Ishikawa (cell line): ENCODE results near the gene ZNF467.

Source experiments
- CEBPB ChIP-seq: IDR thresholded peaks from 2 replicates; pipeline ENCODE4 v1.6.1; 2012
- CREB1 ChIP-seq: IDR thresholded peaks from 2 replicates; pipeline ENCODE4 v1.6.1; 2012; ENCODE audit warnings: low read depth
- EGR1 ChIP-seq: IDR thresholded peaks from 2 replicates; pipeline ENCODE4 v1.6.1; 2012
- EP300 ChIP-seq: IDR thresholded peaks from 2 replicates; pipeline ENCODE4 v1.6.1; 2012; ENCODE audit warnings: borderline replicate concordance
- FOXM1 ChIP-seq: IDR thresholded peaks from 2 replicates; pipeline ENCODE4 v1.6.1; 2012; ENCODE audit warnings: low read depth, borderline replicate concordance
- MAX ChIP-seq: IDR thresholded peaks from 2 replicates; pipeline ENCODE4 v1.6.1; 2012
- RAD21 ChIP-seq: IDR thresholded peaks from 2 replicates; pipeline ENCODE4 v1.6.1; 2012; ENCODE audit warnings: low read depth
- REST ChIP-seq: IDR thresholded peaks from 2 replicates; pipeline ENCODE4 v1.6.1; 2012; ENCODE audit warnings: low read depth, mild to moderate bottlenecking
- TAF1 ChIP-seq: IDR thresholded peaks from 2 replicates; pipeline ENCODE4 v1.6.1; 2012; ENCODE audit warnings: low read depth, mild to moderate bottlenecking
- TCF12 ChIP-seq: IDR thresholded peaks from 2 replicates; pipeline ENCODE4 v1.6.1; 2012; ENCODE audit warnings: low read depth
- TEAD4 ChIP-seq: IDR thresholded peaks from 2 replicates; pipeline ENCODE4 v1.6.1; 2012
- USF1 ChIP-seq: IDR thresholded peaks from 2 replicates; pipeline ENCODE4 v1.6.1; 2012
- YY1 ChIP-seq: IDR thresholded peaks from 2 replicates; pipeline ENCODE4 v1.6.1; 2012; ENCODE audit warnings: low read depth
- ZBTB7A ChIP-seq: IDR thresholded peaks from 2 replicates; pipeline ENCODE4 v1.6.1; 2012; ENCODE audit warnings: low read depth

Gene ZNF467

GRCh38 chr7:149775176-149775556 is 1.8 kb upstream of the ZNF467 start:
- TF ChIP-seq USF1 (no peak), FOXM1 (no peak), CREB1 (no peak), MAX (no peak), TCF12 (no peak), YY1 (no peak), REST (no peak), TAF1 (no peak), ZBTB7A (no peak), EGR1 (no peak), RAD21 (no peak)

GRCh38 chr7:149774237-149775175 is 1.1 kb upstream of the ZNF467 start:
- no peak for TF ChIP-seq USF1
- TF ChIP-seq TCF12: no peak
- no peak for TF ChIP-seq YY1
- no peak for TF ChIP-seq FOXM1
- no peak for TF ChIP-seq CEBPB
- TF ChIP-seq CREB1: no peak
- no peak for TF ChIP-seq TEAD4

- TF ChIP-seq FOXM1 (no peak), USF1 (no peak), ZBTB7A (no peak; the same call in 1 of the 2 replicates), REST (no peak), YY1 (peak; percentile 61), EGR1 (no peak)
Observed at GRCh38 chr7:149772956-149773434, 393 bp downstream of the ZNF467 start.

- TF ChIP-seq ZBTB7A: peak; percentile 71; the same call in 1 of the 2 replicates
- TF ChIP-seq CREB1: no peak
Observed at GRCh38 chr7:149772241-149772955, 990 bp downstream of the ZNF467 start.

- peak; percentile 37; the same call in 1 of the 2 replicates for TF ChIP-seq EP300
- TF ChIP-seq TCF12: peak; percentile 18; the same call in 1 of the 2 replicates
- TF ChIP-seq CEBPB: no peak
- TF ChIP-seq ZBTB7A: no peak; the same call in 1 of the 2 replicates
Observed at GRCh38 chr7:149771720-149772240, 1.6 kb downstream of the ZNF467 start.

GRCh38 chr7:149770728-149771636 is 2.4 kb downstream of the ZNF467 start:
- TF ChIP-seq CREB1: no peak
- TF ChIP-seq EGR1: no peak
- 0 out of 2 replicates have a peak, but pooled peaks have one; percentile 5 for TF ChIP-seq TAF1
- no peak for TF ChIP-seq MAX
